HepG2 (cell line): ENCODE measurements around the gene ABTB2.

Source experiments
- ZNF460 ChIP-seq: sonication (generic); formaldehyde crosslinking; IDR thresholded peaks from 2 replicates; pipeline ENCODE4 v1.5.1; 2020; ENCODE audit warnings: missing genetic modification reagents, mild to moderate bottlenecking, borderline replicate concordance
- ZSCAN29 ChIP-seq: sonication (generic); formaldehyde crosslinking; conservative IDR thresholded peaks from 2 replicates; pipeline ENCODE4 v1.4.0; 2020; ENCODE audit warnings: mild to moderate bottlenecking, missing genetic modification reagents
- TF ChIP-seq, protein P1 (sequence below), 2 experiments: IDR thresholded peaks; 2 replicates each; pipeline ENCODE4 v1.6.1; 2011 to 2012; ENCODE audit warnings: low read length in 2 of 2, borderline replicate concordance in 1 of 2, low read depth in 1 of 2, mild to moderate bottlenecking in 1 of 2, moderate library complexity in 1 of 2

DNA sequence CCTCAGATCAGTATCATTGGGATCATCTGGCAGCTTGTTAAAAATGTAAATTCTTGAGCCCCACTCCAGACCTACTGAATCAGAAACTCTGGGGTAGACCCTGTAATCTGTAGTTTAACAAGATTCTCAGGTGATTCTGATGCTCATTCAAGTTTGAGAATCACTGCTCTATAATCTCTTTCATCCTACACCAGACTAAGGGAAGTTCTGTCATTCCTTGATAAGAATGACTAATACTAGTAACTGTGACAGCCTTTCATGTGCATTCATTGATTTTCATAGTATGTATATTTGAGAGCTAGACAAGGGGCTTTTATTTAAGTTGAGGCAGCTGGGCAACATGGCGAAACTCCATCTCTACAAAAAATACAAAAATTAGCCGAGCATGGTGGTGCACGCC is 222.4 kb downstream of the ABTB2 start:
- TF ChIP-seq ZSCAN29 (CRISPR knock-in tag), result no peak
- TF ChIP-seq ZNF460 (CRISPR knock-in tag), result no peak
- TF ChIP-seq, protein P1, sequence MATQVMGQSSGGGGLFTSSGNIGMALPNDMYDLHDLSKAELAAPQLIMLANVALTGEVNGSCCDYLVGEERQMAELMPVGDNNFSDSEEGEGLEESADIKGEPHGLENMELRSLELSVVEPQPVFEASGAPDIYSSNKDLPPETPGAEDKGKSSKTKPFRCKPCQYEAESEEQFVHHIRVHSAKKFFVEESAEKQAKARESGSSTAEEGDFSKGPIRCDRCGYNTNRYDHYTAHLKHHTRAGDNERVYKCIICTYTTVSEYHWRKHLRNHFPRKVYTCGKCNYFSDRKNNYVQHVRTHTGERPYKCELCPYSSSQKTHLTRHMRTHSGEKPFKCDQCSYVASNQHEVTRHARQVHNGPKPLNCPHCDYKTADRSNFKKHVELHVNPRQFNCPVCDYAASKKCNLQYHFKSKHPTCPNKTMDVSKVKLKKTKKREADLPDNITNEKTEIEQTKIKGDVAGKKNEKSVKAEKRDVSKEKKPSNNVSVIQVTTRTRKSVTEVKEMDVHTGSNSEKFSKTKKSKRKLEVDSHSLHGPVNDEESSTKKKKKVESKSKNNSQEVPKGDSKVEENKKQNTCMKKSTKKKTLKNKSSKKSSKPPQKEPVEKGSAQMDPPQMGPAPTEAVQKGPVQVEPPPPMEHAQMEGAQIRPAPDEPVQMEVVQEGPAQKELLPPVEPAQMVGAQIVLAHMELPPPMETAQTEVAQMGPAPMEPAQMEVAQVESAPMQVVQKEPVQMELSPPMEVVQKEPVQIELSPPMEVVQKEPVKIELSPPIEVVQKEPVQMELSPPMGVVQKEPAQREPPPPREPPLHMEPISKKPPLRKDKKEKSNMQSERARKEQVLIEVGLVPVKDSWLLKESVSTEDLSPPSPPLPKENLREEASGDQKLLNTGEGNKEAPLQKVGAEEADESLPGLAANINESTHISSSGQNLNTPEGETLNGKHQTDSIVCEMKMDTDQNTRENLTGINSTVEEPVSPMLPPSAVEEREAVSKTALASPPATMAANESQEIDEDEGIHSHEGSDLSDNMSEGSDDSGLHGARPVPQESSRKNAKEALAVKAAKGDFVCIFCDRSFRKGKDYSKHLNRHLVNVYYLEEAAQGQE (IDR thresholded peaks at IDR 0.05; ENCODE audit: borderline replicate concordance in 1 of 2, low read depth in 1 of 2, low read length in 2 of 2), result no peak
